CD4-positive, alpha-beta T cell treated with Interleukin-4 for 1 hour (primary cell): ENCODE results near the gene ASB9.
"Not testable (repeated sequence)": the region's sequence is repeated elsewhere in the genome, so short reads cannot be mapped to it uniquely, and the experiment has no call there.

ENCODE experiments used
- DNase-seq, 2 donors: peaks; one replicate each; pipeline ENCODE4 v3.0.0-alpha.2; 2020 to 2022

The ASB9 gene

DNA sequence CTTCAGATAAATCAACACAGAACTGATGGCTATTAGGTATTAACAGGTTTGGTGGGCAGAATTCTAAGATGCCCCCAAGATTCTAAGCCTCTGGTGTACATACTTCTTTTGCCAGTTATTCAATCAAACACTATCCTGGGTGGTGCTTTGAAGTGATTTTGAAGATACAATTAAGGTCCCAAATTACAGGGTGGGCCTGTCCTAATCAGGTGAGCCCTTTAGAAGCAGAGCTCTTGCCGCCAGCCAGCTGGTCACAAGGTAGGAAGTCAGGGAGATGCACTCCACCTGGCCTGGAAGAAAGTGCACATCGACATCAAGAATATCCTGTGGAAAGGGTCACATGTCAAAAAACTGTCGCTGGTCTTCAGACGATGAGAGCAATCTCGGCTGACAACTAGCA lies 29.5 kb downstream of the ASB9 start:
- no peak for DNase-seq

DNA sequence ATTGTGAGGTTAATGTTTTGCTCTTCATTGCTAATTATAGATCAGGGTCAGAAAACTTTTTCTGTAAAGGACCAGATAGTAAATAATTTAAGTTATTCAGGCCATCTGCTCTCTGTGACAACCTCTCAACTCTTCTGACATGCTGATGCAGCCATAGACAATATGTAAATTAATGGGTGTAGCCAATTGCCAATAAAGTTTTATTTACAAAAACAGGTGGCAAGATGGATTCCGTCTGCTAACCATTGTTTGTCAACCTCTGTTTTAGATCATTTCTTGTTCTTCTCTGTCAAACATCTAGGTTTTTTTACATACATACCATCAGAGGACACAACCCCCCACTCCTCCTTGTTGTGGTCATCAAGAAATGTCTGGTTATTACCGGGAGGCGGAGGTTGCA lies 33.7 kb downstream of the ASB9 start:
- no peak for DNase-seq

DNA sequence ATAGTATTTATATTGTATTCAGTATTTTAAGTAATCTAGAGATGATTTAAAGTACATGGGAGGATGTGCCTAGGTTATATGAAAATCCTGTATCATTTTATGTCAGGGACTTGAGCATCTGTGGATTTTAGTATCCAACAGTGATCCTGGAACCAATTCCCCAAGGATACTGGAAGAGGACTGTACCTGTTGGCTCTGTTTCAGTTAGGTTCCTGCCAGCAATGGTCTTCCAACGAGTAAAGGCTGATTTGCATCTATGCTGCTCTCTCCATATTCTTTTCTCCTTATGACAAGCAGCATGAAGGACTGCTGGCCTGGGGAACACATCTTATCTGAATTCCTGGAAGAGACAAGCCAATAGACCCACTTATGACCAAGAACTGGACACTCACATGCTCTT lies 34.9 kb downstream of the ASB9 start:
- DNase-seq, result no peak

DNA sequence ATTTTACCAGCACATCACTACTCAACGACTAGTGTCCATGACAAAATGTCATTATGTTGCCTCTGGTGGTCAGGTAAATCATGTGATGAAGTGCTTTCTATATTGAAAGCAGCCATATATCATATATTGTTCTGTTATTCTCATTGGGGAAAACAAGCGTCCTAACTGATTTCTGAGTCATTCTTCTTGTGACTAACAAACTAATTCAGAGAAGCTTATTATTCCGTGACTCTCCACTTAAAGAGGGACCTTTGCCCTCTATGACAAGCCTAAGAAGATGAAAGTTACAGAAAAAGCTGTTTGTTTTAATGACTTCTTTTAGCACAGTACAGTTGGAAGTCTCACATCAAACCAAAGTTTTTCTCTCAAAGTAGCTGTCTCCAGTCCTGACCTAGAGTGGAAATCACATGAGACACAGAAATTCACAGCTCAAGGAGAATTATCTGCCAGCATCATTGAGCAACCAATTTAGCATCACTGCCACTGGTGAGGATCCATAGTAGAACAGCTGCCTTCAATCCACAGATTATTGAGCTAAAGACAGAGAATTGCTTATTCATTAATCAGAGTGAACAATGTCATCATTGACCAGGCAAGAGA lies 36.4 kb downstream of the ASB9 start:
- no peak for DNase-seq

DNA sequence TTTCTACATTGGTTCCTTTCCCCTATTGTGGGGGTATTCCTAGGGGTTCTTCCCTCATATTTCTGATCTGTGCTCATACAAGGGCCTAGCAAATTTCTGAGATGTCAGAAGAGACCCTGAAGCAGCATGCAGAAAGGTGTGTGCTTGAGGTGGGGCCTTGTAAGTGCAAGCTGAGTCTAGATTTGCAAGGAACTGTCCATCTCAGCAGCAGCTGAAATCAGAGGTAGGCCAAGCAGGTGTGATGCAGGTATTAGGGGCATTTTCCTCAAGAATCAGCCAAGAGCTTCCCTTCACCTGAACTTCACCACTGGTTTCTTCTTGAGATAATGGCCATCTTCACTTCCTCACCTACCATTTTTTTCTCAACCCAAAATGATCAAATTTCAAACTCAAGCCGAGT lies 45.1 kb downstream of the ASB9 start:
- no peak for DNase-seq

DNA sequence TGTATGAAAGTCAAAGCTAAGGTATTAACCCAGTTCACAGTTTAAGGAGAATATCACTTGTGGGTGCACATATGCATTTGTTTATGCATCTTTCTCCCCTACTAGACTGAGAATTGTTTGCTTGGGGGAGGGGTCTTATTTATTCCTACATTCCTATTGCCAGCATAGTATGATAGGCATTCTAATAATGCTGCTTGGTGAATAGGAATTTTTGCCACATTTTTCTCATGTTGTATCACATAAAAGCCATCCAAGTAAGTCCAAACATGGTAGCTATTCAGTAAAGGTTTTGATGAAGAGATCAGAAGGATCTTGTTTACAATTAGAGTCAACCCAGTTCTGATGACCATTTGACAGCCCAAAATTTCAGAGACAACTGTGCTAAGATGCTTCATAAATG lies 48.6 kb downstream of the ASB9 start:
- DNase-seq, result no peak

DNA sequence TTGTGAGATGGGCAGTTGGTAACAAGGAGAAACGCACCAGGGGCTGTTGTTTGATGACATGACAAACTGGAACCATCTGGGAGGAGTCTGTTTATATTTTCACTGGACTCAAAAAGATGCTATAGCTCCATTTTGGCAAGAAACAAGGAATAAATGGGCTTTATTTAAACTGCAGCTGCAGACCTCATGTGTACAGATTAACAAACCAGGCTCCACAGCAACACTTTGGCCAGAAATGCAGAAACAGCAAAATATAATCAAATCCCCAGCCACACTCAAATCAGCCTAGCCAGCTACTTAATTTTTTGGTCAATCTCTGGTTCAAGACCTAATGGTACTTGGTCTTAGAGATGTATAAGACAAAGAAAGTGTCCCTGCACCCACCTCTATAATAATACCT lies 52.7 kb downstream of the ASB9 start:
- no peak for DNase-seq

DNA sequence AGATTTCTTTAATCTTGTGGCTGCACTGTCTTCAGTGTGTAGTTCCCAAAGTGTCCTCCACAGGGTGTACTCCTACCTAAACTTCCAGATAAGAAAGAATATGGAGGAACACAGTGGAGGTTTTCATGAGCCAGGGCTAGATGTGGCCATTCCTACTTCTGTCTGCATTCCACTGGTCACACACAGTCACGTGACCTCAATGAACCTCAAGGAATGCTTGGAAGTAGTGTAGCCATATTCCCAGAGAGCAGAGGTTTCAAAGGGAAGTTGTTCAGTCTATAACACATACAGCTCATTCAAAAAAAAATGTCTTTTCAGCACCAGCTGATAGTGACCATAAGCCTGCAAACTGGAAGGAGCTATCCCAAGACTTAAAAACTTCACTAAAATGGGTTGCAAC lies 53.6 kb downstream of the ASB9 start:
- DNase-seq, result no peak

GRCh38 chrX:15215366-15215765 lies 54.5 kb downstream of the ASB9 start:
- no peak for DNase-seq

- no peak for DNase-seq
These were observed 55.3 kb downstream of the ASB9 start for GRCh38 chrX:15214588-15214987.

- no peak for DNase-seq
These were observed 60.8 kb downstream of the ASB9 start for GRCh38 chrX:15209096-15209495.

- DNase-seq, result no peak
These were observed 61.9 kb downstream of the ASB9 start for GRCh38 chrX:15207994-15208393.

- DNase-seq, result no peak
These were observed 62.5 kb downstream of the ASB9 start for GRCh38 chrX:15207384-15207783.

DNA sequence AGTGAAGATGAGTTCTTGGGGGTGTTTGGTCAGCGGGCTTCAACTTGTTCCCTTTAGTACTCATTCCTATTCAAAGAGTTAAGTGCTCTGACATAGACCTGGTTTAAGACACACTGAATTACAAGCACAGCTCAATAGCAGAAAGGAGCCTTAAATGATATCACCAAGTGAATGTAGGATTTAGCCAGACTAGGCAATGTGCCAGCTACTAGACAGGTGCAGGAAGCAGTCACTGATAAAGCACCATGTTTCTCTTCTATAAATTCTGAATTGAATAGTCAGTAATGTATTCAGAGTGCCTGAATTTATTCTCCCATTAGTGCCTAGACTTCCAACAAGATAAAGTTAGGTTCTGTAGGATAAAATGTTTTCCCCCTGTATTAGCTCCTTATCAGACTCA lies 63.6 kb downstream of the ASB9 start:
- no peak for DNase-seq

DNA sequence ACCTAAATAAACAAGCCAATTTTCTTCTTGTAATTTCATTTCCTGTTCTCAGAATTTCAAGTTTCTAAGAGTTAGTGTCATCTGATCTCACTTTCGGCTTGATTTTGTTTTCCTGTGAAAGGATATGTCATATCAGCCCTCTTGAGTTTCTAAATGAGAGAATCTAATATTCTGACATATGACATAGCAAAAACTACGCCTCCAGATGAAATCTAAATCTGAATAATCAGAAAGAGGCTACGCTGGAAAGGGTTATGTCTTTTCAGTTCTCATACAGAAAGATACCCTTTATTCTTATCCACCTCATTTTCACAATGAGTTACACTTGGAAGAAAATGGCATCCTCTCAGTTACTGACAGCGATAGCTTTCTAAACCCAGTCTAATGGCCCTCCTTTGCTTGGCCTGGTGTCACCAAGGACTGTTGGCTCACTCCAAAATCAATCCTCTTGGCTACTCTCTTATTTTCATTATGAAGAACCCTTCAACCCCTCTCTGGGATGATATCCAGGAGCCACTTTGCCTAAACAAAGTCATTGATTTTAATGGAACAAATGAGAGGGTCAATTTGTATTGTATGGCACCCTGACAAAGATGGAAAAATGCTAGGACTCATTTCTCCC lies 65.6 kb downstream of the ASB9 start:
- DNase-seq, result peak in 1 of 2 donors; percentile 29

DNA sequence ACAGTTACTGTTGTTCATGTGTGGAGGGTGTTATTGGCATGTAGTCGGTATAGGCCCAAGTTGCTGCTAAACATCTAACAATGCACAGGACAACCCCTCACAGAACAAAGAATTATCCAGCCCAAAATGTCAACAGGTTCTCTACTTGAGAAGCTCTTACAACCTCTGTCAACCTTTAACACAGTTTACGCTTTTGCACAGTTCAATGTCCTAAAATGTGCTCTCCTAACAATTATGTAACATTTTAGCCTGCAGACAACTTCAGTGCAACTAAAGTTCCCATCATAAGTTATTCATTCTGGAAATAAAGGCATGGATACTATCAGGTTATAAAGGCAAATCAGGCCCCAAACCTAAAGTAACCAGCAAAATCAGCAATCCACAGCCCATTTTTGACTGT lies 66.2 kb downstream of the ASB9 start:
- no peak for DNase-seq

DNA sequence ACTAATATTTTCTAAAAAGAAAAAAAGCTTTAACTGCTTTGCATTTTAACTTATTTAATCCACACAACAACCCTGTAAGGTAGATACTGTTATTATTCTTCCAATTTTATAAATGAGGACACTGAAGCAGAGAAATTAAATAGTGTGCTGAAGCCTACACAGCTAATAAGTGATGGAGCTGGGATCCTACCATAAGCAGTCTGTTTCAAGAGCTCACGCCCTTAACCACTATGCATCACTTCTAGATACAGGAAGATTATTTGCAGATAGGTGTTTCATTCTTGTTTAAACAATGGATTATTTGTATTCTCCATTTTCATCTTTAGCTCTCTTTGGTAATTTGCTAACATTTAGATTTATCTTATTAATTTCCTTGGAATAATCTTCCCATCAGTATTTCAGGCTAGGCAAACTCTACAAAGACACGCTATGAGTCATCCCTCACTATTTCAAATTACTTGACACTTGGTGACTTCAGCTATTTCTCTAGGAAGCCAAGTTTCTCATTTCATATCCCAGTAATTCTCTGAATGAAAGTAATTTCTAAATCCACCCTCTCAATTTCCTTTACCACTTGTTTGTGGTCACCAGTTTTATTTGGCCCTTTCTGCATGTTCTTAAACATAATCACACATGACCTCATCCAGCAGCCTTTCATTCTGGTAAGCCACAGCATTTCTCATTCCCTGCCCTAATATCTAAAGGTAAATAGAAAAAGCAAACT lies 67.3 kb downstream of the ASB9 start:
- DNase-seq, result peak in 1 of 2 donors; percentile 11

- no peak for DNase-seq
These were observed 69.0 kb downstream of the ASB9 start for GRCh38 chrX:15200871-15201270.

GRCh38 chrX:15198608-15199202 lies 71.2 kb downstream of the ASB9 start:
- DNase-seq, result not testable (repeated sequence)

GRCh38 chrX:15194146-15194545 lies 75.7 kb downstream of the ASB9 start:
- no peak for DNase-seq
